ENCODE data around the gene EMX1.
"Not testable (repeated sequence)": the region's sequence is repeated elsewhere in the genome, so short reads cannot be mapped to it uniquely, and the experiment has no call there.

Gene EMX1

GRCh38 chr2:72900191-72900825, 17.0 kb upstream of the EMX1 start:
- no peak for DNase-seq (ENCODE audit: low read depth)

GRCh38 chr2:72901426-72901825, 15.9 kb upstream of the EMX1 start:
- no peak for DNase-seq (ENCODE audit: low read depth)

- not testable (repeated sequence) for DNase-seq (ENCODE audit: low read depth)
Measured at GRCh38 chr2:72907369-72907768, 9.9 kb upstream of the EMX1 start.

- no peak for DNase-seq (ENCODE audit: low read depth)
Measured at GRCh38 chr2:72908741-72909140, 8.6 kb upstream of the EMX1 start.

GRCh38 chr2:72911256-72911655, 6.1 kb upstream of the EMX1 start:
- DNase-seq (ENCODE audit: low read depth): no peak

GRCh38 chr2:72913486-72914205, 3.7 kb upstream of the EMX1 start:
- no peak for DNase-seq (ENCODE audit: low read depth)

- no peak for DNase-seq (ENCODE audit: low read depth)
Measured at GRCh38 chr2:72914206-72914559, 3.1 kb upstream of the EMX1 start.

GRCh38 chr2:72914589-72915319, 2.6 kb upstream of the EMX1 start:
- DNase-seq (ENCODE audit: low read depth): no peak

GRCh38 chr2:72915320-72915906, 1.9 kb upstream of the EMX1 start:
- DNase-seq (ENCODE audit: low read depth): no peak

- no peak for DNase-seq (ENCODE audit: low read depth)
Measured at GRCh38 chr2:72915907-72916742, 1.2 kb upstream of the EMX1 start.

- no peak for DNase-seq (ENCODE audit: low read depth)
Measured at GRCh38 chr2:72916743-72917137, 579 bp upstream of the EMX1 start.

GRCh38 chr2:72917877-72918553, 696 bp downstream of the EMX1 start:
- DNase-seq (ENCODE audit: low read depth): no peak

GRCh38 chr2:72919414-72920317, 2.3 kb downstream of the EMX1 start:
- no peak for DNase-seq (ENCODE audit: low read depth)

- no peak for DNase-seq (ENCODE audit: low read depth)
Measured at GRCh38 chr2:72920318-72921087, 3.2 kb downstream of the EMX1 start.

GRCh38 chr2:72921088-72921851, 4.0 kb downstream of the EMX1 start:
- DNase-seq (ENCODE audit: low read depth): no peak

GRCh38 chr2:72921853-72922252, 4.5 kb downstream of the EMX1 start:
- no peak for DNase-seq (ENCODE audit: low read depth)

GRCh38 chr2:72923833-72924352, 6.6 kb downstream of the EMX1 start:
- DNase-seq (ENCODE audit: low read depth): no peak

Data from fibroblast of the conjunctiva (primary cell).